GM18873 (cell line): ENCODE results near the gene NISCH.

ENCODE experiments used
- ATAC-seq: cut with Tn5 transposase; IDR thresholded peaks from one replicate; pipeline ENCODE4 v1.9.1; 2021; ENCODE audit warnings: mild to moderate bottlenecking, moderate library complexity, moderate number of reproducible peaks; ENCODE audit not compliant: unreplicated experiment, low FRiP score

NISCH gene

DNA sequence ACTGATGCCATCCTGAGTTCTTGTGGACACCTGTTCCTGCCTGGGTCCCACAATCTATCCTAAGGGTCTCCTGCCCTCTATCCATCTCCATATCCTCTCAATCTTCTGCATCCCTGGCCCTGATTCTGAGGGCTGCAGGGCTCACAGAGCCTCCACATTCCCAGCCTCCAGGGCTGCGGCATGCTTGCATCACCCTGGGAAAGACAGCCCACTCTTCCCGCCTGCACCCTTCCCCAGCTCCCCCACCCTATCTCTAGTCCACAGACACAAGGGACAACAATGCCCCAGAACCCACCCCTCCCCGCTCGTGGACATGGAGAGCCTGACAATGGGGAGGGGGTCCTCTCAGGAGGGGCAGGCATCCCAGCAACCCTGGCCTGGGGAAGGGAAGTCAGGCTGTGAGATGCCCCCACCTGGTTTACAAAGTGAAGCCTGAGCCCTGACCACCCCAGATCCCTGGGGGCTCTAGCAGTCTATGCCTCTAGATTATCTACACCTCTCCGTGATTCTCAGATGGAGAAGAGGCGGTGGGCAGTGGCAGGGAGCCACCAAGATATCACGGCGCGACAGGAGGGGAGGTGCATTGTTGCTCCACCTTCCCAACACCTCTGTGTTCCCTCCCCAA is 20.8 kb upstream of the NISCH start:
- no peak for ATAC-seq

DNA sequence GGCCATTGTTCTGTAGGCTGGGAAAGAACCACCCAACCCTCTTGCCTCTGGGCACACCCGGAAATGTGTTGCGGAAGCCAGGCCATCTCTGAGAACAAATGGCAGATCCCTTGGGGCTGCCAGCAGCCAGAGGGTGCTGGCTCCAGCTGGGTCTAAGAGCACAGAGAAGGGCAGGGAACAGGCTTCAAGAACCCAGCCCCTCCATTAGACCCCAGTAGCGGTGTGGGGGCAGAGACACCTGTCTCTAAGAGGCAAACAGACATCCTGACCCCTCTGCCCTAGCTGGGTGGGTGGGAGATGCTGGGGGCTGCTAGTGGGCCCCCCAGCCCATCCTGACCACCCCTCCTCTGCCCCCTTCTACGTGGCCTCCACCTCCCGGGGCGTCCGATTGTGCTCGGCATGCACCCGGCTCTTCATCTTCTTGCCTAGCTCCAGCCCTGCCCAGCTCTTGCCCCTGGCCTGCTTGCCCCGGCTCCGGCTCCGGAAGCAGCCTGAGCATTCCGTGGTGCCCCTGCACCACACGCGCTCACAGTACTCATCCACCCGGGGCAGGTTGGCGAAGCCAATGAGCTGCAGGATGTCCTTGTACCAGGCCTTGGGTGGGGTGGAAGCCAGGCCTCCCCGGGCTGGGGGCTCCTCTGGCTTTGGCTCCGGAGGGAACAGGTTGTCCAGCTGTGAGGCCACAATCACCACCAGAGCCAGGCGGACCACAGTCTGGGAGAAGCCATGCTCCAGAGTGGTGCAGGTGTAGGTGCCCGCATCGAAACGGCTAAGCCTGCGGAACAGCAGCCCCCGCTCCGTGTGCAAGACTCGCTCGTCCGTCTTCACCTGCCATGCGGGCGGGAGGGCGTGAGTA is 19.9 kb upstream of the NISCH start:
- no peak for ATAC-seq

GRCh38 chr3:52436500-52437149 is 18.8 kb upstream of the NISCH start:
- no peak for ATAC-seq

GRCh38 chr3:52437326-52438103 is 17.9 kb upstream of the NISCH start:
- ATAC-seq, result no peak

GRCh38 chr3:52438104-52438376 is 17.4 kb upstream of the NISCH start:
- no peak for ATAC-seq

DNA sequence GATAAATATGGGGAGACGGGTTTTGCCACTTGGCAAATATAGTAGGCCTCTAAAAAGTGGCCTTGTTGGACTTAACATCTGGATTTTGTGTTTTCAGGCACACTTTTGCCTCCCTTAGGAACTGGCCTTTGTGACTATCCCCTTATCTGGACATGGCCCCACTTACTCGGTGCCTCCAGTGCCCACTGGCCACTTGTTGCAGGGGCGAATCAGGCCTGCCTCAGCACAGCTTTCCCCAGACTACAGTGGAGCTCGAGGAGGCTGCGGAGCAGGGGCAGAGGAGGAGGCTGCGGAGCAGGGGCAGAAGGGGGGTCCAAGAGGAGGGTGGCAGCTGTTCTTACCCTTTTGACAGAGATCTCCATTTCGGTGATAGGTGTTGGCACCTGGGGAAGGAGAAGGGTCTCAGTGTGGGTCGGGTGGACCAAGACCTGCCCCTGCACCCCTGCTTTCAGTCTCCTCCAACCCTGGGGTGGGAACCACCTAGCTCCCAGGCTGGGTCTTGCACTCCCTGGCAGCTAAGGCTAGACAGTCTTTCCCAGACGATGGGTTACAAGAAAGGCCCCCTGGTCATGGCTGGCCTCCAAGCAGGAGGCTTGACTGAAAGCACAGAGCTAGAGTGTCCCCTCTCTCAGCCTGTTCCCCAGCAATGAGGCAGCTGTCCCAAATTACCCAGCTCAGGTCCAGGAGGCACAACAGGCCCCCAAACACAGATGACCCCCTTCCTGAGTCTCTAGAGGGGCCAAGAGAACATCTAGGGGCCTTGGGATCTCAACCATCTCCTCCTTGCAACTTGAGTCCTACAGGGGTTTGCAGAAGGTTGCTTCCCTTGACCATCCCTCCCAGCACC is 16.6 kb upstream of the NISCH start:
- no peak for ATAC-seq

- ATAC-seq, result no peak
These were observed 15.8 kb upstream of the NISCH start for GRCh38 chr3:52439426-52440248.

DNA sequence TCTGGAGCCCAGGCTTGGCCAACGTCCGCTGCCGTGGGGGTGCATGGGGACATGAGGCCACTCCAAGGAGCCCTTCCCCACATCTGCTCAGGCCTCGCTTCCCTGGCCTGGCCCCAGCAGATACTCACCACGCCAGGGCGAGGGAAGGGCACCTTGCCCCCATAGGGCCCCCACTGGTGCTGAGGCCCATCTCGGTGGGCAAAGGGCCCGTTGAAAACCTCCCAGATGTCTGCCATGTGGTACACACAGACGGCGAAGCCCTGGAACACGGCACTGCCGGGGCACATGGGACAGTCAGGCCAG is 15.2 kb upstream of the NISCH start:
- ATAC-seq, result no peak

DNA sequence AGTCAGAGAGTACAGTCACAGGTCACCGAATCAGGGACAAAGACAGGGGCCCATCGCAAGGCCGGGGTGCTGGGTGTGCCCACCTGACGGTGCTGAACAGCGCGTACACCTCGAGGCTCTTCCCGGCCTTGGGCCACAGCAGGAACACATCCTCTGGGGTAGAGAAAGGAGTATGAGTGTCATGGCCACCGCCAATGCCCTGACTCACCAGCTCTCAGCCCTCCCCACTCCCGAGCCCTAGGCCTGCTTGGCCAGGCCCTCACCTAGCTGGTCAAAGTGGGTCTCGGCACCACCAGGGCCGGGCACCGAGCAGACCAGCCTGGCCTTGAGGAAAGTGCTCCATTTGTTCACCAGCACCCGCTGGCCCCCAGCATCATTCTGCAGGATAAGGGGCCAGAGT is 14.7 kb upstream of the NISCH start:
- no peak for ATAC-seq

DNA sequence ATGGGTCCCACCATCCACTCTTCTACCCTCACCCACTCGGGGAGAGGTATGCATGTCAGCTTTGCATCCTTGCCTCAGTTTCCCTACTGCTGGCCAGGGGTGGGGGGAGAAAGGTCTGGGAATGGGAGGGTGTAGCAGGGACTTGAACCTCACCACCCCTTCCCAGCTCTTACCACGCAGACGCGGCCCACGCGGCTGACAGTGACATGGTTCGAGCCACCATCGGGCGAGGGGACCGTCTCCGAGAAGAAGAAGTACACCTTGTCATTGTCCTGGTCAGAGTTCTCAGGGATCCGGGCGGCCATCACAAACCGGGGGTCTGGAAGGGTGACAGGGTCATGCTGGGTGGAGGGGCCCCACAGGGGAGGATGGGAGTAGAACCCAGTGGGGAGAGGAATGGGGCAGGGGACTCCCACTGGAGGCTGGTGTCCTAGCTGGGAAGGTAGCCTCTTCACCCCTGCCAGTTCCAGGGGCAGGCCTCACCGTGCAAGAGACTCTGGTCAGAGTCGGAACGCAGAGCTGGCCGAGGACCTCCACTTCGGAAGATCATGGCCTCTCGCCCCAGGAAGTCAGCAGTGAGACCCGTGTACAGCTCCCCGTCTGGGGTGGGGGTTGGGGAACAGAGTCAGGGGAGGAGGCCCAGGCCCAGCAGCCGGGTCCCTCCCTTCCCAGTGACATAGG is 14.2 kb upstream of the NISCH start:
- no peak for ATAC-seq

DNA sequence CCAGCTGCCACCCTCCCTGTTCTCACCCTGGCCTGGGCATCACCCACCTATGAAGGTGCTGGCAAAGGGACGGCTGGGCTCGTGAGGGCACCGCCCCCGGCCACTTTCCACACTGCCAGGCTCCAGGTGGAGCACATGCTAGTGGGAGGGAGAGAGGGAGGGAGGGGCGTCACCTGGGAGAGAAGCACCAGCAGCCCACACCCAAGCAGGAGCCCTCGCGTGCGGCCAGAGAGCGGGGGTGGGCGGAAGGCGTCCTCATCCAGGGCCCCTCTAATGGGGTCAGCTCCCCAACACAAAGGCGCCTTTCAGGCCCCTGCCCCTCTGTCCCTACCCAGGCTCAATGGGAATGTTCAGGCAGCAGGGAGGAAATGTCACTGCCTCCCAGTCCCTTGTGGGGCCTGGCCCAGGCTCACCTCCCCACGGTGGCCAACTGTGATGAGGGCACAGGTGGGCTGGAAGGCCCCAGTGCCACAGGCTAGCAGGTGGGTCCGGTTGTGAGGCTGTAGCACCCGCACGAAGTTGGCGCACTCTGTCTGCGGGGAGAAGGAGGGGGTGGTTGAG is 13.6 kb upstream of the NISCH start:
- ATAC-seq, result no peak

DNA sequence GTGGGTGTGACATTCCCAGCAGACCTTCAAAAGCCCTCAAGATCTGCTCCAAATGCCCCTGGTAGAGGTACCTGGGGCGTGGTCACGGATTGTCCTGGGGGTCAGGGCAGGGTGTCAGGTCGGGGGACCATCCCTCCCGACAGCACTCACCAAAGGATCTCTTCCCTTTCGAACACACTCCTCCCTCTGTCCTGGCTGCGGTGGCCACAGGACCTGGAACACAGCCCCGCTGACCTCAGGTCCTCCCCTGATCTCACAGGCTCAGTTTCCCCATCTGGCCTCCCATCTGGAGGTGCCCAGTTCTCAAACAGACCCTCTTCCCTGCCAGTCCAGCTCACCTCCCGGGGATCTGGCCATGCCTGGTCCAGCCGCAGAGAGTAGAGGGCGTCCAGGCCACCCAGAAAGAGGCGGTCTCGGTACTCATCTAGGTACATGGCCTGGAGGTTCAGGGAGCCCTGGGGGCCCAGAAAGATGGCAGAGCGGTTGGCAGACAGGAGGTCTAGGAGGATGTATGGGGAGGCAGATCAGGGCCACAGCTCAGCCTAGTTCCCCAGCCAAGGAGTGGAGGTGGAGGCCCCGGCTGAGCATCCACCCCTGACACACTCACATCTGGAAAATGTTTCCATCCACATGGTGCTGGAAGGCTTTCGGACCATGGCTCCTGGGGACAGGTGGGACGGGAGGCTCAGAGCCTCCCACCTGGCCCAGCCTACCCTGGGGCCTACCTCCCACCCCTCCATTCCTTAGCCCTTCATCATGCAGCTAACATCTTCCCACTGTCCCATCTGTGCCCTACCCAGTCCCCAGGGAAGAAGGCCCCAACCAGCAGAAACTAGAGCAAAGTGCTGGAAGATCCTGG is 12.8 kb upstream of the NISCH start:
- ATAC-seq, result no peak

DNA sequence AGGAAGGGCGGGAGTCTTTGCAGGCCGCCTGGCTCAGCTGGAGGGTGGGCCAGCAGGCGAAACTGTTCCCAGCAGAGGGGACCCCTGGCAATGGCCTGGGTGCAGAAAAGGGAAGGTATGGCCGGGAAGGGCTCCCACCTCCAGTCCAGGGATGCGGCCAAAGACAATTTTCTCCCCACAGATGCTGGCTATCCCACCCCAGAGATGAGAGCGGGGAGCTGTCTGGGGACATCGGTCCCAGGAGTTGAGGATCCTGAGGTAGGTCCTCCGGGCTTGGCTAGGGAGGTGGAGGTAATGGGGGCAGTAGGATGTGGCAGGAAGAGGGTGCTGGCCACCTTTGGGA is 12.2 kb upstream of the NISCH start:
- no peak for ATAC-seq

DNA sequence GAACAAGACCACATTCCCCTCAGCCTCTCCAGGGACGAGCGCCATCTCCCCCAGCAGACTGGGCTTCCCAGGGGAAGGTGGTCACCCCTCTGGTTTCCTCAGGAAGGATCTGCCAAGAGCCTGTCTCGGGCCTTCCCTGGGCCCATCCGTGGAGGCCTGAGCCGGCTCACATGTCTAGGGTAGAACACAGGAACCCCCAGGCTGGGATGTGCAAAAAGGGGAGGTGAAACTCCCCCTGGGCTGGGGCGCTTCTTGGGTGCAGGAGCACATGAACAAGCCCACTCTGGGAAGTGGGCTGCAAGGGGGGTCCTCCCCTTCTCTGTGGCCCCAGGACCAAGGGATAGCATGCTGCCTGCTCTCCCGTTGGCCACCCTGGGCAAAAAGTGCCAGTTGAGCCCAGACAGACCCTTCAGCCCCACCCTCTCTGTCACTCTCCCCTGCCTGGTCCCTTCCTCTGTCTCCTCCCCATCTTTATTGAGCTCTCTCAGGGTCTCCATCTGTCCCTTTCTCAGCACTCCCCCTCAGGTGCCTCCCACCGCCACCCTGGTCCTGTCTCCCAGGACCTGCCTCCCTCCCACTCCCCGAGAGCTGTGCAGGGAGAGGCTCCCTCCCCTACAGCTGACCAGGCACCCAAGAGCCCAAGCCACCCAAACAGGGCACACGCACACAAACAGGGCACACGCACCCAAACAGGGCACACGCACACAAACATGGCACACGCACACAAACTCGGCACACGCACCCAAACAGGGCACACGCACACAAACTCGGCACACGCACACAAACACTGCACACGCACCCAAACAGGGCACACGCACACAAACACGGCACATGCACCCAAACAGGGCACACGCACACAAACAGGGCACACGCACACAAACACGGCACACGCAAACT is 11.4 kb upstream of the NISCH start:
- ATAC-seq, result no peak

DNA sequence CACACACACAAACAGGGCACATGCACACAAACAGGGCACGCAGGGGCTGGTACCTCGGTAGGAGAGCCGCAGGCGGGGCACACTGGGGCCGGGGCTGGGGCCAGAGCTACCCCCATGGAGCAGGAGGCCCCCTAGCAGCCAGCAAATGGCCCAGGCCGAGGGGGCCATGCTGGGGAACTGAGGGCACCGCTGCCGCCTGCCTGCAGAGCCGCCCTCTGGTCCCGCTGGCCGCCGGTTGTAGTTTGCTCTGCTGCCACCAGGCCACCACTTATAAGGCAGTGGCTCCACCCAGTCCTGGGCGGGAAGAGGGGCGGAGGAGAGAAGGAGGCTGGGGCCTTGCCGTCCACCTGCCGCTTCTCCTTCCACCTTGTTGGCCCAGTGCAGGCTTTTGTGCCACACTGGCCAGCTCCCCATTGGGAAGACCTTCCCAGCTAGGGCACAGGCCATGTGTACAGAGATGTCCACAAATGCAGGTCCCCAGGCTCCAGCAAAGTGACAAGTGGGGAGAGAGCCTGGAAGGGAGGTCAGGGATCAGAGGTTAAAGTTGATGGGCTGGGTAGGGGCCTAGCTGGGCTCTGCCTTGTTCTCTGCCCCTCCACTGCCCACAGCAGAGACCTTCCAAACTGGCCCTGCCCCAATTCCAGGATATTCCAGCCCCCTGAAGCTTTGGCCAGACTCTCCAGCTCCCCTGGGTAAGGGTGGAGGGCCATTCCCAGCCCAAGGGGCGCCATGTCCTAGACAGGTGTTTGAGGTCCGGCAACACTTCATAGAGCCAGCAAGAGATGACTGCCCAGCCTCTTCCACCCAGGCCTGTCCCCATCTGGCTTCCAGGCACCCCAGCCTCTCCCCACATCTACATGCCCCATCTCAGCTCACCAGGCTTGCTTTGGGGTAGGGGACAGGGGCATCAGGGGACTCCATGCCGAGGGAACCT is 10.3 kb upstream of the NISCH start, which contains the start of gene SEMA3G:
TSS of gene SEMA3G (minus strand) at position 244 of the 934 bp plus-strand sequence. CDS start at position 168, 76 bp downstream.
- ATAC-seq, result peak; percentile 58

DNA sequence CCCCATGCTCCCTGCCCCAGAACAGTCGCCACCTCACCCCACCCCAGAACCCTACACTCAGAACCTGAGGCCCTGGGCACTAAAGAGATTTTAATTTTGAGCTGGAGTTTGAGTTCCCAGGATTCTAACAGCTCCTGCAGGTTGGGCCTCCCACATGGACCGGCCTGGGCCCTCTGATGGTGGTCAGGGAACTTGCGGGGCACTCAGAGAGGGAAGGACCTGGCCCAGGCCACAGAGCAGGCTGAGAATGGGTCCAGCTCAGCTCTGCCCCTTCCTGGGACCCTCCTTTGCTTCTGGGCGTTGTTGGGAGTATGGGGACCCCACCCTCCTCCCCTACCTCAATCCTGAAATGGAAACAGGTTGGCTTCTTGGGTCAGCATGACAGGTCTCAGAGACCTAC is 9.4 kb upstream of the NISCH start:
- ATAC-seq, result no peak
